GM12872 (cell line): ENCODE measurements around the gene KLHL40.

Experiments
- TF ChIP-seq, protein P1 (sequence below): IDR thresholded peaks from 3 replicates; pipeline ENCODE4 v1.5.1; 2011; ENCODE audit warnings: low read depth, mild to moderate bottlenecking, low read length, moderate library complexity; ENCODE audit not compliant: insufficient read depth

The KLHL40 gene

DNA sequence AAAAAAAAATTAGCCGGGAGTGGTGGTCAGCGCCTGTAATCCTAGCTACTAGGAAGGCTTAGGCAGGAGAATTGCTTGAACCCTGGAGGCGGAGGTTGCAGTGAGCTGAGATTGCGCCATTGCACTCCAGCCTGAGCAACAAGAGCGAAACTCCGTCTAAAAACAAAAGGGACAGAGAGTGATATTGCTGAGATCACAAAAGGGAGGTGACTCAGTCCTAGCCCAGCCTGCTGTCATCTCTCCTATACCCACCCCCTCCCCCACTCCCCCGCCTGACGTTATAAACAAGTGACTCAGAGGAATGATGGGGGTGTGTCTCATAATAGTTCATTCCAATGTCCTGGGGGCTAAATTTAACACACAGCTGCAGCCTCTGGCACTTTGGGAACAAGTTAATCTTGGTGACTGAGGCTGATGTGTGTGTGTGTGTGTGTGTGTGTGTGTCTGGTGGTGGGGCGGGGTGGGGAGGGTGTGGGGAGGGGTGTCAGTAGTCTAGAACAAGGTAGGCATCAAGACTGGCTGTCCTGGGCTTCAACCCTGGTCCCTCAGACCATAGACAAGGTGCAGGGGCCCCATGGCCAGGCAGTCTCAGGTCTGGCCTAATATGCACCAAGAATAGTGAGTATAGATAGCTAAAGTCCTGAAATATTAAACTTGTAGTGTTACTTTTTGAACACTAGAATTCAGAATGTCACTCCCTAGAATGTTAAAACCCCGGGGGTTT lies 1.3 kb upstream of the KLHL40 start:
- TF ChIP-seq, protein P1, sequence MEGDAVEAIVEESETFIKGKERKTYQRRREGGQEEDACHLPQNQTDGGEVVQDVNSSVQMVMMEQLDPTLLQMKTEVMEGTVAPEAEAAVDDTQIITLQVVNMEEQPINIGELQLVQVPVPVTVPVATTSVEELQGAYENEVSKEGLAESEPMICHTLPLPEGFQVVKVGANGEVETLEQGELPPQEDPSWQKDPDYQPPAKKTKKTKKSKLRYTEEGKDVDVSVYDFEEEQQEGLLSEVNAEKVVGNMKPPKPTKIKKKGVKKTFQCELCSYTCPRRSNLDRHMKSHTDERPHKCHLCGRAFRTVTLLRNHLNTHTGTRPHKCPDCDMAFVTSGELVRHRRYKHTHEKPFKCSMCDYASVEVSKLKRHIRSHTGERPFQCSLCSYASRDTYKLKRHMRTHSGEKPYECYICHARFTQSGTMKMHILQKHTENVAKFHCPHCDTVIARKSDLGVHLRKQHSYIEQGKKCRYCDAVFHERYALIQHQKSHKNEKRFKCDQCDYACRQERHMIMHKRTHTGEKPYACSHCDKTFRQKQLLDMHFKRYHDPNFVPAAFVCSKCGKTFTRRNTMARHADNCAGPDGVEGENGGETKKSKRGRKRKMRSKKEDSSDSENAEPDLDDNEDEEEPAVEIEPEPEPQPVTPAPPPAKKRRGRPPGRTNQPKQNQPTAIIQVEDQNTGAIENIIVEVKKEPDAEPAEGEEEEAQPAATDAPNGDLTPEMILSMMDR, result no peak

DNA sequence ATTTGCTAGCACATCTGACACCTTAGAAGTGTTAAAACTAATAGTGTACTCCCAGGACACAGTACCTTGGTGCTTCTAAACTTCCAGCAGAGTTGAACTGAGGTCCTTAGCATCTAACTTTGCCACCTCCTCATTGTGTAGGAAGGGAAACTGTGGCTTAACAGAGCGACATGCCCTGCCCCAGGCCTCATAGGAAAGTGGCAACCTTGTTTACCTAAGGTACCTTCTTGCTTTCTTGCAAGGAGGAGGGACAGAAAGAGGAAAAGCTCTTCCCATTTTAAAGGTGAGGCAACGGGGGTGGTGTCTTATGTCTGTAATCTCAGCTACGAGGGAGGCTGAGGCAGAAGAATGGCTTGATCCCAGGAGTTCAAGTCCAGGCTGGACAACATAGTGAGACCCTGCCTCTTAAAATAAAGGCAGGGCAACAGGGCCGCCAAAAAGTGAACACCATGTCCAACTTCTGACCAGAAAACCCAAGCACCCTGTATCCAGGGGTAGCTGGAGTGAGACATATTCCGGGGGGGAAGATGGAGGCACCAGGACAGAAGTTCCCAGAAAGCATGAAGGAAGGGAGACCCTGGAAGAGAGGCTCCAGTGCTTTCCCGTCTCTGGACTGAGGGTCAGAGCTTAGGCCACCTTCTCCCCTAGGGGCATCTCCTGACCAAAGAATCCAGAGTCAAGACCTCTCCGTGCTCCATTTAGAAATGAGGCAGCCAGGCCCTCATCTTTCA lies 540 bp upstream of the KLHL40 start:
- TF ChIP-seq, protein P1, result no peak

DNA sequence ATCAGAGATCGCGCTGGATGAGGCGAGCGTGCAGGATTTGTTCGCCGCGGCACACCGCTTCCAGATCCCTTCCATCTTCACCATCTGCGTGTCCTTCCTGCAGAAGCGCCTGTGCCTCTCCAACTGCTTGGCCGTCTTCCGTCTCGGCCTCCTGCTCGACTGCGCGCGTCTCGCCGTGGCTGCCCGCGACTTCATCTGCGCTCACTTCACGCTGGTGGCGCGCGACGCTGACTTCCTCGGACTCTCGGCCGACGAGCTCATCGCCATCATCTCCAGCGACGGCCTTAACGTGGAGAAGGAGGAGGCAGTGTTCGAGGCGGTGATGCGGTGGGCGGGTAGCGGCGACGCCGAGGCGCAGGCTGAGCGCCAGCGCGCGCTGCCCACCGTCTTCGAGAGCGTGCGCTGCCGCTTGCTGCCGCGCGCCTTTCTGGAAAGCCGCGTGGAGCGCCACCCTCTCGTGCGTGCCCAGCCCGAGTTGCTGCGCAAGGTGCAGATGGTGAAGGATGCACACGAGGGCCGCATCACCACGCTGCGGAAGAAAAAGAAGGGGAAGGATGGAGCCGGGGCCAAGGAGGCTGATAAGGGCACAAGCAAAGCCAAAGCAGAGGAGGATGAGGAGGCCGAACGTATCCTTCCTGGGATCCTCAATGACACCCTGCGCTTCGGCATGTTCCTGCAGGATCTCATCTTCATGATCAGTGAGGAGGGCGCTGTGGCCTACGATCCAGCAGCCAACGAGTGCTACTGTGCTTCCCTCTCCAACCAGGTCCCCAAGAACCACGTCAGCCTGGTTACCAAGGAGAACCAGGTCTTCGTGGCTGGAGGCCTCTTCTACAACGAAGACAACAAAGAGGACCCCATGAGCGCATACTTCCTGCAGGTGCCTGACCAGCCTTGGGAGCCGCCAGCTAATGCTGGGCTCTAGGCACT lies 819 bp downstream of the KLHL40 start:
- TF ChIP-seq, protein P1, result no peak

DNA sequence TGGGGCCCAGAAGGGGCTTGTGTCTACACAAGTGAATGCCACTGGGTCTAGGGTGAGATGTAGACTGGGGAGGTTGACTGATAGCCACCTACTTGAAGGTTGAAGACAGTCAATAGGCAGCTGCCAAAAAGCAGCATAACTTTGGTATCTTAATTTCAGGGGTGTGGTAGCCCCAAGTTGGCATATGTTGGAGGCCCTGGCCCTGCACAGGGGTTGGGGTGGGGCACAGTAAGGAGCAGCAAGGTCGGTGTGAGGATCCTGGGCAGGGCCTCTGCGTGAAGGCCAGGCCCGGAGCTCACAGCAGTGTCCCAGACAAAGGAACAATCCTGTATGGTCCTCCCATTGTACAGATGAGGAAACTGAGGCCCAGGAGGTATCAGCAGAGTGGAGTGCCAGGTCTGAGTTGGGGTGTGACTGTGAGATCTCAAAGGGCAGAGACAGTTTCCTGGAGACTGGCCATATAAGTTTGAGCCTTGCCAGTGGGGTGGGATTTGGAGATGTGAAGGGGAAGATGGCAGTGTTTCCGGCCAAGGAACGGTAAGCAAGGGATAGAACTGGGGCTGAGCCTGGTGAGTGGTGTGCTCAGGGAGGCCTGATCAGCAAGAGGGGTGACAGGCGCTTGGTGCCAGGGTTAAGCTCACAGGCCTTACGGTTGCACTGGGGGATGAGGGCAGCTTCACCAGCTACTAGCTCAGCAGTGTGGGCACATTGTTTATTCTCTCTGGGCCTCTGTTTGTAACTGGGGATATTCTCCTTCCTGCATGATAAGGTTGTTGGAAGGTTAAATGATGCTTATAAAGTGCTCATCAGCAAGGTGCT lies 1.7 kb downstream of the KLHL40 start:
- TF ChIP-seq, protein P1, result no peak

DNA sequence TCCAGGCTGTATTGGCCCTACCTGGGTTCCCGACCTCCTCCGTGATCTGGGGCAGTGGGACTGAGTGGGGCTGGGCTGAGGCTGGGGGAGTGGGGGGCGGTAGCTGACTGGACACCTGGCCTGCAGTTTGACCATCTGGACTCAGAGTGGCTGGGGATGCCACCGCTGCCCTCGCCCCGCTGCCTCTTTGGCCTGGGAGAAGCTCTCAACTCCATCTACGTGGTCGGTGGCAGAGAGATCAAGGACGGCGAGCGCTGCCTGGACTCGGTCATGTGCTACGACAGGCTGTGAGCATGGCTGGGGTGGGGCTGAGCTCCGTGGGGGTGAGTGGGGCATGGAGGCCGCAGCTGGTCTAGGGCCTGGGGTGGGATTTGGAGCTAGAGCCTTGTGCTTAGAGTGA lies 2.7 kb downstream of the KLHL40 start:
- TF ChIP-seq, protein P1, result no peak

DNA sequence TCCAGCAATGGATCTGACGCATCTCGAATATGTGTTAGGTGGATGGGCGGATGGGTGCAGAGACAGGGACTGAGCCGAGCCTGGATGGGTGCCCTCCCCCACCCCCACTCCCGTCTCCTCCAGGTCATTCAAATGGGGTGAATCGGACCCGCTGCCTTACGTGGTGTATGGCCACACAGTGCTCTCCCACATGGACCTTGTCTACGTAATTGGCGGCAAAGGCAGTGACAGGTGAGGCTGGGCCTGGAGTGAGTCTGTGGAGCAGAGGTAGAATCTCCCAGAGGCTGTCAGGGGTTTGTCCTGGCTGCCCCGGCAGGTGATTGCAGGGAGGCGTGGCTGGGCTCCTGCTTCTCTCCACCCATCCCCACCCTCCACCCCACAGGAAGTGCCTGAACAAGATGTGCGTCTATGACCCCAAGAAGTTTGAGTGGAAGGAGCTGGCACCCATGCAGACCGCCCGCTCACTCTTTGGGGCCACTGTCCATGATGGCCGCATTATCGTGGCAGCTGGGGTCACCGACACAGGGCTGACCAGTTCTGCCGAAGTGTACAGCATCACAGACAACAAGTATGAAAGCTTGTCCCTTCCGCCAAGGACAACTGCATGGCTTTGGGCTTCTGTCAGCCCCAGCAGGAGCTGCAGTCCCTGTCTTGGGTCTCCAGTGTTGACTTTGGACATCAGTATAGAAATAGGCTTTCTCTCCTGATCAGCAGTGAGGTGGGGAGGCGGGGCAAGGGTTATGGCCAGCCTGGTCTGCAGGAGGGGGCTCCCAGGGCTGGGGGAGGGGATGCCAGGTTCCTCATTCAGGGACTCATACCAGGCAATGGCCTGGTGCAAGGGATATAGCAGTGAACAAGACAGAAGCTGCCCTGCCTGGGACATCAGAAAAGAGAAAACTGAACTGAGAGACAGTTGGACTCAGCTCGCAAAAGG lies 3.4 kb downstream of the KLHL40 start:
- TF ChIP-seq, protein P1, result no peak
